Measurements from ENCODE around the gene NUDT2.
"Not testable (repeated sequence)": the region's sequence is repeated elsewhere in the genome, so short reads cannot be mapped to it uniquely, and the experiment has no call there.

Gene NUDT2

DNA sequence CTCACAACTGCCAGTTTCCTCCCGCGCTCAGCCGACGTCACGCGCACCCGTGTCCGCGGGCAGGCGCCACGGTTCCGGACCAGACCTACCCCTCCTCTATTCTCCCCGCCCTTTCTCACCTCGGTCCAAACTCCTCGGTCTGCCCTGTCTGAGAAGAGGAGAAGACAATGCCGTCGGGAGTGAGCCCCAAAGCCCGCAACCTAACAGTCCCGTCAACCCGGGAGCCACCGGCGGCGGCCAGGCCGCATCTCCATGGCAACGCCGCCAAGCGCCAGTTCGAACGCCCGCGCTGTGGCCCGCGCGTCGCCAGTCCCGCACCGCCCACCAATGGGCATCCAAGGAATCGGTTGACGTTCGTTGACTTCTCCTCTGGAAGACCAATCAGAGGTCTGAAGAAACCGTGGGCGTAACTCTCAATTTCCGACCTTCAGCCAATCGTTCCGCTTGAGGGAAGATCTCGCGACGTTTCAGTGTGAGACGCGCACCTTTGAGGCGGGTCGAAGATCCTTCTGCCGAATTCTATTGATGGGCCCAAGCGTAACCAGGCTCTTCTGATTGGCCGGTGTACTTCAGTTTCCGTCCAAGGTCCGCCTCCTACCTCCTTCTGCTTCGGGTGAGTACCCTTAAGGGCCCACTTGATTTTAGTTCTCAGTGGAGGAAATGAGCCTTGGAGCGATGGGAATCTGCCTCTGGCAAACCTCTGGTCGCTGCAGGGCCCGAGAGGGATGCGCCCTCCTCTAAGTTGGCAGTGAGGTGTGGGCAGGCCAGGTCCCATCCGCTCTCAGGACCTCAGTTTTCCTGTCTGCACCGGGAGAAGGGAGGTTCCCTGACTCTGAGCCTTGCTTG lies at the start of gene NUDT2, which contains the start of gene KIF24:
NUDT2 (plus strand) TSS at position 583 of the 846 bp plus-strand sequence. CDS start 9,471 bp downstream, outside the sequence.
KIF24 (minus strand) TSS at position 282 of the 846 bp plus-strand sequence. CDS start 17,922 bp downstream, outside the sequence.
- peak; percentile 91 for DNase-seq

- no peak for DNase-seq
Observed at GRCh38 chr9:34282096-34282495, 47.3 kb upstream of the NUDT2 start.

- DNase-seq, result no peak
Observed at GRCh38 chr9:34289159-34289558, 40.2 kb upstream of the NUDT2 start.

- DNase-seq, result no peak
Observed at GRCh38 chr9:34291023-34291422, 38.3 kb upstream of the NUDT2 start.

GRCh38 chr9:34291423-34291822 lies 37.9 kb upstream of the NUDT2 start:
- DNase-seq, result no peak

DNA sequence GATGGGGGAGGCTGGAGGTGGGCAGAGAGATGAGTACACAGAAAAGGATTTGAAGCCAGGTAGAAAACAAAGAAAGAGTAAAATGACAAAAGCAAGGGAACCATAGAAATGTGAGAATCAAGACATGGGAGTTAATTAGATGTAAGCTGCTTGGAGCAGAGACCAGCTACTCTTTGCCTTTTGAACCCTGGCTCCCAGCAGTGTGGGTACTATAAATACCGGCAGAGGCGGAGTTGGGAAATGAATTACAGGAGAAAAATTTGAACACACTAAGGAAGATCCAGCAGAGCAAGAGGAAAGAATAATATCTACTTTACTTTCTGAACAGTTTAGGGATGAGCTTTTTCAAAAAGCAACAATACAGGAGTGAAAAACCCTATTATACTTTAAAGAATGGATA lies 36.8 kb upstream of the NUDT2 start:
- DNase-seq, result no peak

- DNase-seq, result not testable (repeated sequence)
Observed at GRCh38 chr9:34301064-34301463, 28.3 kb upstream of the NUDT2 start.

- not testable (repeated sequence) for DNase-seq
Observed at GRCh38 chr9:34308316-34308715, 21.1 kb upstream of the NUDT2 start.

- DNase-seq, result no peak
Observed at GRCh38 chr9:34310215-34310614, 19.2 kb upstream of the NUDT2 start.

DNA sequence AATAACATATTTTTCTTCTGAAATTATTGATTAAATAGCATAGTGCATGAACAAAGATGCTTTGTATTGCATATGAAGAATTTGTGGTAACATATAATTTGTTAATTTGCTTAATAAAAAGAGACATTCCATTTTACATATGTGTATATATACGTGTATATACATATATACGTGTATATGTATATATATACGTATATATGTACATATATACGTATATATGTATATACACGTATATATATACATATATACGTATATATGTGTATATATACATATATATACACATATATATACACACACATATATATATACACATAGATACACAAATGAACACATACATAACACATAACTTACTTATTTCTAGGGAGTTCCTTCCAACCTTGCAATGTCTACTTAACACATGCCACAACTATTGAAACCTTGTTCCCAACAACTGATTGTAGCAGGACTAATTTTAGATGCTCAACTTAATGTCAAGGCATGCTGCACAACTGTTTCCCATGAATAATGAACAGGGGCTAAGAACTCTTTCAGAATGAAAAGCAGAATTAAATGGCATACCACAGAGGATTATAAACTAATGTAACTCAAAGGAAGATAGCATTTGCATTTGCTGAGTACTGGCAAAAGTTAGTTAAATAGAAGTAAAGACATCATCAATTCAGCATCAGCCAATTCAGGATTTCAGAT lies 17.7 kb upstream of the NUDT2 start:
- no peak for DNase-seq

DNA sequence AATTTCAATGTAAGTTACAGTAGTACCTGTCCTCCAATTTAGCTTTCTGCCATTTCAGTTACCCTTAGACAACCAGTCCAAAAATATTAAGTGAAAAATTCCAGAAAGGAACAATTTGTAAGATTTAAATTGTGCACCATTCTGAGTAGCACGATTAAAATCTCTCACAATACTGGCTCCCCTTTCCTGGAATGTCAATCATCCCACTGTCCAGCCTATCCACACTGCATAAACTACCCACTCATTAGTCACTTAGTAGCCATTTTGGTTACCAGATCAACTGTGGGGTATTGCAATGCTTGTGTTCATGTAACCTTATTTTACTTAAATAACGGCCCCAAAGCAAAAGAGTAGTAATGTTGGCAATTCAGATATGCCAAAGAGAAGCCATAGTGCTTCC lies 11.9 kb upstream of the NUDT2 start:
- no peak for DNase-seq

- DNase-seq, result no peak
Observed at GRCh38 chr9:34318163-34318790, 11.1 kb upstream of the NUDT2 start.

GRCh38 chr9:34321451-34321850 lies 7.9 kb upstream of the NUDT2 start:
- DNase-seq, result no peak

DNA sequence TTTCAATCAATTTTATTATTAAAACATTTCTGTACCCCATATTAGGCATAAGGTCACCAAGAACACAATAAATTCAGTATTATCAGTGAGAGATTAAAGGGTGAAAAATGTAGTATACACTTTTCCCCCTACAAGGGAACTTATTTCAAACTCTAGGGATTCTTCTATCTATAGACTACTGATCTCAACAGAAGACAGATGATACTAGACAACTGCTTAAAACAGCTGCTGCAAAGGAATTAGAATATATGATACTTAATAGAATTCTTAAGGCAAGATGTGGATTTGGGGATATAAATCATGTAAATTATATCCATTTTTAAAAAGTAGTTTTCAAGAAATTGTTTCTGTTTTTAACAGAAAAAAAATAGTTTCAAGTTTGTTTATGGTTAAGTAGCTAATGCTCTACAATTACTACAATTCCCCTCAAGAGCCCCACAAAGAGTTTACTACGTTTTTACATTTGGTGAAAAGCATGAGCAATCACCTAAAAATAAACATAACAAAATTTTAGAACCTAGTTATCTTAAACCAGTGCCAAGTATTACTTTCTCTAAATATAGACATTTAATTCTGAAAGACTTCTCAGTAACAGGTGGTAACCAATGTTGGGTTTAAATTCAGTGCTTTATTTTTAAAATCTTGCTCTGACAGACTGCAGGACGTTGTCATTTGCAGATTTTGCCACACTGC lies 6.3 kb upstream of the NUDT2 start:
- no peak for DNase-seq

- no peak for DNase-seq
Observed at GRCh38 chr9:34326690-34327089, 2.7 kb upstream of the NUDT2 start.

DNA sequence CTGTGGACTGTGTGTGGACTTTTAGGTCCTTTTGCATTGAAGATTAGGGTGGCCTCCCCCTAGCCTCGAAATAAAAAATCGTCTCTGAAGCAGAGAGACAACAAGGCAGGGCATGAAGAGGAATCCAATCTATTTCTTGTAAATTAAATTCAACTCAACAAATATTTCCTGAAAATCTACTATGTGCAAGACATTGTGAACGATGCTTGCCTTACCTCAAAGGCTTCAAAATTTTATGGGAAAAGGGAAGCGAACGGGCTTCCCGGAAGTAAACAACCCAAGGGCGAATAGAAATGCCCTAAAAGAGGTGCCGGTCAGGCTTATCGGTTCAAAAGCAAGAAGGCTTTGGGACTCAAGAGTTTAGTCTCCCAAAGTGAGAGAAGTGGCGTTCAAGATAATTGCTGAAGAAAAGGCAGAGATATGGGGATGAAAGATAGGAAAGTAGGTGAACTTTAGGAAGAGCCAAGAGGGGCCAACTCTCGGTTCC lies 826 bp upstream of the NUDT2 start:
- no peak for DNase-seq

DNA sequence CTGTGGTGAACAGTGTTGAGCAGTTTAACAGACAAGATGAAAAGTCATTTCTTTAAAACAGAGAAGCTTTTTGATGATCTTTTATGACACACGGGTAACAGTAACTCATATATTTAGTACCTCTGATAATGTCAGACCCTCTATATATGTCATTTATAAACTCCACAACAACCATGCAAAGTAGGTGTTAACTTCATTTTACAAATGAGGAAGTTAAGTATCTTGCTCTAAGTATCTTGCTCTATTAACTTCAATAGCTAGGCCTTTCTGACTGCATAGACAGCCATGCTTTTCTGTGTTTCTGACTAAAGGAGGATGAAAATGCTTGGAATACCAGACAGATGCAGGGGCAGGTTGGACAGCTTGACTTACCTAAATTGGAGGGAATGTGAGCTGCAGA lies 1.8 kb downstream of the NUDT2 start:
- DNase-seq, result no peak

DNA sequence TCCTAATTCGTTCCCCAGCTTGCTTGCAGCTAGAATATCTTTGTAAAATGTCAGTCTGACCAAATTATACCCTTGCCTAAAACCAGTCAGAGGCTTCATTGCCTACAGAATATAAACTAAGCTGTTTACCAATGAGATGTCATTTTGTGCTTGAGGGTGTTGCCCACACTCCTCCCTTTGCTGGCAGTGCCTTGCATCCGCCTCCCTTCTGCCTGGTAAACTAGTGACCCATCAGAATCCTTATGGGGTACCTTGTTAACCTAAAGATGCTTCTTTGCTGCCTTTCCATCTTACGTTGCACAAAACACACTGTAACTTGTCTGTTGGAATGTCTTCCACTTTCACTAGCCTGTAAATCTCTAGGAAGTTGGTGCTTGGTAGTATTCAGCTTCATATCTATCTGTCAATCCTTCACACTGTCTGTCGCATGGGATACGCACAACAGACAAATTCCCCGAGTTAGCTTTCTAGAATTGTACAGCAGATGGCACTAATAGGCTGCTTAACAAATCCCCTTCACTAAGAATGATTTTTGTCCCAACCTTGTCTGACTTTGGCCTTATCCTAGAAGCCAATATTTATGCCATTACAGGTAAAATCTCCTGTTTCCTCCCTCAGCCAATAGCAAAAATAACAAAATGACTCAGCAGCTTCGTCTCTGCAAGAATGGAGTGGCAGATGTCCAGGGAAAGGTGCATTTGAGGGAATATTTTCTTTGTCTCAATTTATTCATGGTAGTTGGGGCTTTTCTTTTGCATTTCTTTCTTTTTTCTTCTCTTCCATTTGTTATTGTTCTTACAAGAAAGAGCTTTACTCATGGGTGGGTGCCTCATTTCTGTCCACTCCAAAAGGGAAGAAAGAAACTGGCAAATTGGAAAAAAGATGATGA lies 3.0 kb downstream of the NUDT2 start:
- DNase-seq, result no peak

GRCh38 chr9:34333836-34334235 lies 4.5 kb downstream of the NUDT2 start:
- DNase-seq, result no peak

DNA sequence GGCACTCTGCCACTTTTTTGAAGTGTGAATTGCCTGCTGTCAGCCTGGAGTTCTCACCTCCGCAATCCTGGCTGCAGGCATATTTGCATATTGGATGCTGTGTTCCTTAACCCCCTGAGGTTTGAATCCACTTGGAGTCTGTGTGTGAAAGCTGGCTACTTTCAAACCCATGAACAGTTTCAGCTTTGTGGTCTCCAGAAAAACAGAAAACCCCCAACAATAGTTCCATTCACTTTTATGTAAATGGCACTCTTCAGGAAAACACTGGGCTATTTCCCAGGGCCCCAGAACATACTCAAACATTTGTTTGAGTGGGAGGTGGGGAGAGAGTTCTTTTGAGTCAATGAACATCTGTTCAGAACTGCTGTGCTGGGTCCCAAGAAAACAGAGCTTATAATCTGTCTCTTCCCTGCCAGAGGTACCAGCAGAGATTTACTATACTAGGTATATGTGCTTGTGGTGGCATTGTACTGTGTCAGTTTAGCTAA lies 5.0 kb downstream of the NUDT2 start:
- no peak for DNase-seq

DNA sequence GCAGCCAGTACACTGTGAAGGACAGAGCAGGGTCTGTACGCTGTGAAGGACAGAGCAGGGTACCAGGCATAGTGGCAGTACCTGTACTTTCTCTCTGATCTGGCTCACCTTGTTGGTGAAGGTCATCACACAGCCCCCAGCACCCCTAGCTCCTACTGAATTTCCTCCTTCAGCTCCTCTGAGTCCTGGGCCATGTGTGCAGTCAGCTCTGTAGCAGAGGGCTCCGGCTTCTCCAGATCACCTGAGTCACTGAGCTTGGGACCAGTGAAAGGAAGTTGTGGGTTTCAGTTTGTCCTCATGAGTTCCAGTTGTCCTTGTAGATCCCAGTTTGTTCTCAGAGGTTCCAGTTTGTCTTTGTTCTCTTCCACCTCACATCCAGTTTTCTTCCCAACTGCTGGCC lies 5.5 kb downstream of the NUDT2 start:
- DNase-seq, result no peak

DNA sequence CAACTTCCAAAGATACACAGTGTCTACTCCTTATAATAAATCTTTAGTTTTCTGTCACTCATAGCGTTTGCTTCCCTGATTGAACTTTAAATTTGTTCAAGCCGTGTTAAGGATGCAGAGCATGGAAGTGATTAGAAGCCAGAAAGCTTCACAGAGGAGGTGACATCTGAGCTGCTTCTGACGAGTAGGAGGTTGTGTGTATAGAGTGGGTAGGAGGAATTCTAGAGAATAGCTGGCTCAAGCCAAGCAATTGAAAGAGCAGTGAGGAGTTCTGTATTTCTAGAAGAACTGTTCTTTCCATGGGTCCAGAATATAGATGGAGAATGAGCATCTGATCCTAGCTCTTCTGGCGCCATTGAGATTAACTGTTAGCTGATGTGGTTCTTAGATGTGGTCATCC lies 6.0 kb downstream of the NUDT2 start:
- no peak for DNase-seq
